CD14-positive monocyte (primary cell): ENCODE data around the gene LTF. TPM values are rescaled to one million over a fixed set of nuclear protein-coding genes. Genes with fewer than 3 reads are reported as not detected.
"Not testable (repeated sequence)": the region's sequence is repeated elsewhere in the genome, so short reads cannot be mapped to it uniquely, and the experiment has no call there.

ENCODE experiments used
- DNase-seq, 3 donors: peaks; one replicate each; pipeline ENCODE4 v3.0.0-alpha.2; 2011 to 2022
- H2AFZ ChIP-seq: 2 replicates; pipeline ENCODE4 v1.6.0; 2012; ENCODE audit warnings: mild to moderate bottlenecking, low read depth, low read length, inconsistent platforms; ENCODE audit not compliant: insufficient read depth, poor library complexity, severe bottlenecking
- H3K27ac ChIP-seq, 2 donors: 1 replicate in 1 of 2; 2 replicates in 1 of 2; pipeline ENCODE4 v1.5.1; 2012 to 2013; ENCODE audit warnings: low read length in 2 of 2, control low read depth in 1 of 2, inconsistent platforms in 1 of 2, low read depth in 1 of 2, mild to moderate bottlenecking in 1 of 2
- H3K27me3 ChIP-seq, 2 donors: one replicate each; pipeline versions ENCODE4 v1.6.0 to v1.6.1; 2011 to 2013; ENCODE audit warnings: low read length in 2 of 2; ENCODE audit not compliant: control insufficient read depth in 2 of 2, insufficient read depth in 2 of 2
- H3K36me3 ChIP-seq, 2 donors: replicated peaks in 1 of 2; 1 replicate in 1 of 2; 2 replicates in 1 of 2; pipeline versions ENCODE4 v1.5.1 to v1.6.1; 2012 to 2013; ENCODE audit warnings: low read length in 2 of 2, control low read depth in 1 of 2, inconsistent platforms in 1 of 2, mild to moderate bottlenecking in 1 of 2; ENCODE audit not compliant: insufficient read depth in 2 of 2, control insufficient read depth in 1 of 2
- H3K4me1 ChIP-seq, 2 donors: 1 replicate in 1 of 2; 2 replicates in 1 of 2; pipeline versions ENCODE4 v1.5.1 to v1.6.1; 2012 to 2013; ENCODE audit warnings: low read length in 2 of 2, control low read depth in 1 of 2, inconsistent platforms in 1 of 2, mild to moderate bottlenecking in 1 of 2, moderate library complexity in 1 of 2; ENCODE audit not compliant: insufficient read depth in 2 of 2, control insufficient read depth in 1 of 2
- H3K4me2 ChIP-seq: replicated peaks from 2 replicates; pipeline ENCODE3; 2012; ENCODE audit warnings: low read length, moderate library complexity, mild to moderate bottlenecking; ENCODE audit not compliant: poor library complexity, severe bottlenecking; ENCODE audit errors: extremely low read depth
- H3K4me3 ChIP-seq, 3 experiments: fragments of 200-600 bp in 1 of 3; sonication (generic) in 1 of 3; replicated peaks in 1 of 3; 1 replicate in 2 of 3; 2 replicates in 1 of 3; pipeline ENCODE4 v1.5.1; 2011 to 2013; ENCODE audit warnings: low read length in 3 of 3, mild to moderate bottlenecking in 3 of 3, control low read depth in 2 of 3, low read depth in 2 of 3, inconsistent platforms in 1 of 3, moderate library complexity in 1 of 3
- H3K79me2 ChIP-seq: 2 replicates; pipeline ENCODE4 v1.6.0; 2012; ENCODE audit warnings: mild to moderate bottlenecking, control low read depth, inconsistent platforms, low read length, moderate library complexity; ENCODE audit not compliant: insufficient read depth
- H3K9ac ChIP-seq: 2 replicates; pipeline ENCODE4 v1.6.0; 2017; ENCODE audit warnings: low read length, mild to moderate bottlenecking; ENCODE audit not compliant: insufficient read depth, poor library complexity, severe bottlenecking
- H3K9me3 ChIP-seq, 2 donors: replicated peaks in 1 of 2; 1 replicate in 1 of 2; 2 replicates in 1 of 2; pipeline versions ENCODE4 v1.5.1 to v1.6.1; 2012 to 2013; ENCODE audit warnings: low read length in 2 of 2, control low read depth in 1 of 2; ENCODE audit not compliant: control insufficient read depth in 1 of 2, insufficient read depth in 1 of 2
- H4K20me1 ChIP-seq: 2 replicates; pipeline ENCODE4 v1.6.0; 2012; ENCODE audit warnings: mild to moderate bottlenecking, low read length, control low read depth, moderate library complexity; ENCODE audit not compliant: insufficient read depth
- H3K27ac Mint-ChIP-seq, 7 donors: one replicate each; pipeline ENCODE4 v1.8.0; 2020; ENCODE audit warnings: mild to moderate bottlenecking in 7 of 7, mixed read lengths in 7 of 7, moderate library complexity in 6 of 7, inconsistent platforms in 2 of 7
- H3K27me3 Mint-ChIP-seq, 3 donors: one replicate each; pipeline ENCODE4 v1.8.0; 2021 to 2022; ENCODE audit warnings: low read depth in 3 of 3, mild to moderate bottlenecking in 3 of 3, mixed read lengths in 3 of 3, moderate library complexity in 3 of 3, inconsistent platforms in 1 of 3
- H3K36me3 Mint-ChIP-seq, 2 donors: one replicate each; pipeline ENCODE4 v1.8.0; 2020; ENCODE audit warnings: mixed read lengths in 2 of 2, inconsistent platforms in 1 of 2, mild to moderate bottlenecking in 1 of 2
- H3K4me1 Mint-ChIP-seq: one replicate; pipeline ENCODE4 v1.8.0; 2020; ENCODE audit warnings: mild to moderate bottlenecking, mixed read lengths
- H3K4me3 Mint-ChIP-seq, 2 donors: one replicate each; pipeline ENCODE4 v1.8.0; 2020; ENCODE audit warnings: mild to moderate bottlenecking in 2 of 2, mixed read lengths in 2 of 2, moderate library complexity in 1 of 2
- H3K9me3 Mint-ChIP-seq, 7 donors: one replicate each; pipeline ENCODE4 v1.8.0; 2020 to 2022; ENCODE audit warnings: mixed read lengths in 7 of 7, mild to moderate bottlenecking in 6 of 7, moderate library complexity in 6 of 7, inconsistent platforms in 2 of 7
- WGBS: methylation state at CpG from one replicate; pipeline ENCODE4 v1.1.5; 2013; ENCODE audit warnings: missing lambda C conversion rate; ENCODE audit not compliant: insufficient coverage; 5-methylcytosine and 5-hydroxymethylcytosine counted together
- intact Hi-C, 2 donors: fragments of 100-400 bp; cut with micrococcal nuclease; formaldehyde crosslinking; loops; one replicate each; pipeline versions ENCODE4 v1.15.0 to v1.15.1; 2023
- polyA plus RNA-seq, 3 donors: library from polyadenylated mRNA; depleted of rRNA in 1 of 3; unstranded in 2 of 3; stranded (reverse) in 1 of 3; fragments of 300-500 nt in 2 of 3; fragments of >200 nt in 1 of 3; fragmentation: Illumina TruSeq in 2 of 3; gene quantifications; 1 replicate in 2 of 3; 2 replicates in 1 of 3; pipeline ENCODE4 v1.2.3, GENCODE V29; 2012 to 2021
- TF ChIP-seq, protein P1 (sequence below): fragments of 200-600 bp; IDR thresholded peaks from one replicate; pipeline ENCODE4 v1.8.0; 2022; ENCODE audit warnings: antibody characterized with exemption, mild to moderate bottlenecking

LTF gene
- polyA plus RNA-seq, 3 donors, result not detected

GRCh38 chr3:46406443-46406787 is 58.3 kb downstream of the LTF start:
- Histone ChIP-seq H3K79me2 (peaks cover 10% of the 10 kb centered on the region), H3K9me3 (no peaks in the 10 kb centered on the region), H3K27me3 (no peaks in the 10 kb centered on the region), H3K36me3 (peaks cover 6 to 9% of the 10 kb centered on the region in 2 donors), H3K4me2 (peak overlapping the region; percentile 68), H2AFZ (peak overlapping the region; percentile 53), H3K4me3 (peak overlapping the region in 1 of 3 experiments; percentile 74), H3K4me1 (peaks cover 43 to 47% of the 10 kb centered on the region in 2 donors), H3K27ac (peak overlapping the region; percentile 97 to 100), H4K20me1 (no peaks in the 10 kb centered on the region), H3K9ac (peak overlapping the region; percentile 85)
- peak overlapping the region; percentile 58 to 95 for H3K4me3 Mint-ChIP-seq
- DNase-seq, result peak; percentile 96 to 99 (median 97)
- no peaks in the 10 kb centered on the region for H3K9me3 Mint-ChIP-seq
- TF ChIP-seq, protein P1, sequence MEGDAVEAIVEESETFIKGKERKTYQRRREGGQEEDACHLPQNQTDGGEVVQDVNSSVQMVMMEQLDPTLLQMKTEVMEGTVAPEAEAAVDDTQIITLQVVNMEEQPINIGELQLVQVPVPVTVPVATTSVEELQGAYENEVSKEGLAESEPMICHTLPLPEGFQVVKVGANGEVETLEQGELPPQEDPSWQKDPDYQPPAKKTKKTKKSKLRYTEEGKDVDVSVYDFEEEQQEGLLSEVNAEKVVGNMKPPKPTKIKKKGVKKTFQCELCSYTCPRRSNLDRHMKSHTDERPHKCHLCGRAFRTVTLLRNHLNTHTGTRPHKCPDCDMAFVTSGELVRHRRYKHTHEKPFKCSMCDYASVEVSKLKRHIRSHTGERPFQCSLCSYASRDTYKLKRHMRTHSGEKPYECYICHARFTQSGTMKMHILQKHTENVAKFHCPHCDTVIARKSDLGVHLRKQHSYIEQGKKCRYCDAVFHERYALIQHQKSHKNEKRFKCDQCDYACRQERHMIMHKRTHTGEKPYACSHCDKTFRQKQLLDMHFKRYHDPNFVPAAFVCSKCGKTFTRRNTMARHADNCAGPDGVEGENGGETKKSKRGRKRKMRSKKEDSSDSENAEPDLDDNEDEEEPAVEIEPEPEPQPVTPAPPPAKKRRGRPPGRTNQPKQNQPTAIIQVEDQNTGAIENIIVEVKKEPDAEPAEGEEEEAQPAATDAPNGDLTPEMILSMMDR, result no peak
- peak overlapping the region; percentile 100 for H3K27ac Mint-ChIP-seq
- H3K4me1 Mint-ChIP-seq, result peaks cover 58% of the 10 kb centered on the region
- H3K36me3 Mint-ChIP-seq, result peaks cover 21 to 29% of the 10 kb centered on the region in 2 donors
- H3K27me3 Mint-ChIP-seq, result peaks cover 0 to 7% (median 0%) of the 10 kb centered on the region in 3 donors
- intact Hi-C loops, result loop anchor here in 1 of 2 donors (2.0 to 10.0 kb wide), 4 partner anchors 39 to 1239 kb away; no protein-coding TSS in a partner anchor
- 8% methylated on average over 4 of the region's 4 CpGs for WGBS

DNA sequence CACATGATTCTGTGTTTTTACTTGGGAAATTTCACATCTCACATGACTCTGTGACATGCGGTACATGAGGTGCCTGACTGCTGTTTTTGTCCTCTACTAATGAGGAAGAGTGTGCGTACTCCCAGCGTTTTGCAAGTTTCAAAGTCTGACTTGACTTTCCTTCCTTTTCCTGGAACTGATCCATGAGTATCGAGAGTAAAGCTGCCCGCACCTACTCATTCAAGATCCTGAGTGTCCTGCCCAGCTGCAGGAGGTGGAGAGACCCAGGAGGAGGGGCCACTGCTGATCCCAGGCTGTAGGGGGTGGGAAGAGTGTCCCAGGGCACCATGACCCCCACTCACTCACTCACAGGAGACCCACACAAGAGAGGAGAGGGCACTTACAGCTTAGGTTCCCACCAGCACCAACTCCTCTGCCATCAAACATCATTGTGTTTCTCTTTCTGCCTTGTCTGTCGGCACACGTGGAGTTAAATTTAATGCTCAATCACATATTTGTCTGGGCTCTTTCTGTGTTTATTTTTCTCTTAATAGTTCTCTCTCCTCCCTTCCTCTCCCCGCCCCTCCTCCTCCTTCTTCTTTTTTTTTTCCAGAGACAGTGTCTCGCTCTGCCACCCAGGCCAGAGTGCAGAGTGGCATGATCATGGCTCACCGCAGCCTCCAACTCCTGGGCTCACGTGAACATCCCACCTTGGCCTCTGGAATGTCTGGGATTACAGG is 59.2 kb downstream of the LTF start:
- Histone ChIP-seq H3K36me3 (peaks cover 6 to 9% of the 10 kb centered on the region in 2 donors), H3K9ac (peak overlapping the region; percentile 85), H2AFZ (no peak overlapping the region), H3K79me2 (peaks cover 10% of the 10 kb centered on the region), H3K4me1 (peaks cover 43 to 47% of the 10 kb centered on the region in 2 donors), H3K9me3 (no peaks in the 10 kb centered on the region), H4K20me1 (no peaks in the 10 kb centered on the region), H3K4me3 (peak overlapping the region in 1 of 3 experiments; percentile 53), H3K27me3 (no peaks in the 10 kb centered on the region), H3K27ac (peak overlapping the region; percentile 97 to 100), H3K4me2 (peak overlapping the region; percentile 52)
- Mint-ChIP-seq H3K36me3 (peaks cover 21 to 29% of the 10 kb centered on the region in 2 donors), H3K4me3 (peak overlapping the region; percentile 37 to 95), H3K9me3 (no peaks in the 10 kb centered on the region), H3K4me1 (peaks cover 58% of the 10 kb centered on the region), H3K27ac (peak overlapping the region; percentile 100), H3K27me3 (peaks cover 0 to 7% (median 0%) of the 10 kb centered on the region in 3 donors)
- 31% methylated on average over 5 of the region's 11 CpGs for WGBS
- TF ChIP-seq, protein P1, result no peak
- peak; percentile 75 to 98 (median 91) for DNase-seq
- intact Hi-C loops, result loop anchor here (2.0 to 10.0 kb wide), 4 partner anchors 38 to 1238 kb away; no protein-coding TSS in a partner anchor

GRCh38 chr3:46402902-46403301 is 61.8 kb downstream of the LTF start:
- intact Hi-C loops, result loop anchor here in 1 of 2 donors (10.0 kb wide), 1 partner anchor 552 kb away; no protein-coding TSS in a partner anchor
- not testable (repeated sequence) for H3K27ac ChIP-seq, H3K27me3 ChIP-seq, H3K27me3 Mint-ChIP-seq, H3K4me3 Mint-ChIP-seq, H3K9me3 ChIP-seq, H4K20me1 ChIP-seq, H2AFZ ChIP-seq, H3K4me3 ChIP-seq, H3K9ac ChIP-seq, H3K4me2 ChIP-seq, H3K36me3 ChIP-seq, H3K79me2 ChIP-seq, DNase-seq, H3K9me3 Mint-ChIP-seq, H3K36me3 Mint-ChIP-seq
- peaks cover 49% of the 10 kb centered on the region in 2 donors for H3K4me1 ChIP-seq
- peak overlapping the region in 2 of 7 donors; percentile 55 to 64 for H3K27ac Mint-ChIP-seq
- WGBS, result no CpG with 5 or more reads among the region's 4 CpGs
- peaks cover 38% of the 10 kb centered on the region for H3K4me1 Mint-ChIP-seq
